ENCODE measurements around the gene RIMKLA. TPM values are rescaled to one million over a fixed set of nuclear protein-coding genes. Genes with fewer than 3 reads are reported as not detected.

RIMKLA gene
- total and polyA plus RNA-seq, 2 of the 13 experiments (the other 11 are each of a cell fraction or from before 2014, with no cell fraction given), result 2.5 to 3.8 TPM

DNA sequence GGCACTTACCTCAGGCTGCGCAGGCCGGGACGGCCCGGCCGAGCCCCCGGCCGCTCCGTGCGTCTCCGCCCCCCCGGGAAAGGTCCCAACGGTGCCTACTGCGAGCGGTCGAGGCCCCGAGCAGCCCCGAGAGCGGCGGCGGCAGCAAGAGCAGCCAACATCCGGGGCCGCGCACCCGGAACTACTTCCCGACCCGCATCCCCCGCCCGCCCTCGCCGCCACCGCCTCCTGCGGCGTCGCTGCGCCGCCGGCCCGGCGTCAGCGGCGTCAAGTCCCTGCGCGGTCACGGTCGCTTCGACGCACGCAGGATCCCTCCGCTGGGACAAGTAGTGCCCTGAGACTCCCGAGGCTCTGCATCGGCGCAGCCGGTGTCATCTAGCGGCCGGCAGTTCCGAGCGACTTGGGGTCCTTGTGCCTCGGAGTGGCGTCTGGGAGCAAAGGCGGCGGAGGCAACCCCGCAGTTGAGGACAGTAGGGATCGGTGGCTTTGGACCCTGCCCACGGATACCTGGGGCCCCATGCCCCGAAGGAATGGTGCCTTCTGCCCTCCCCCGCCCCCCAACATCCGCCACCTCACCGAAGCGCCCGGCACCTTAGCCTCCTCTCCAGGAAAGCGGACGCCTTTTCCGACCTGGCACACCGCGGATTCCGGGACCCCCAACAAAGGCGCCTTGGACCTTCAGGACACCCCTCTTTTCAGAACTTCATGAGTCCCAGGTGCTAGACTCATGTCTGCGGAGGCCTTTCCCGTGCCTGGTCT, 45.4 kb upstream of the RIMKLA start, which contains the start of gene FOXJ3 (continued):
- TF ChIP-seq ZNF460 (CRISPR knock-in tag; IDR thresholded peaks at IDR 0.05; ENCODE audit: borderline replicate concordance) (no peak; the same call in 1 of the 2 replicates), MTF2 (CRISPR knock-in tag; IDR thresholded peaks at IDR 0.05; ENCODE audit: borderline replicate concordance) (peak; percentile 39; the same call in 1 of the 2 replicates), REPIN1 (CRISPR knock-in tag; IDR thresholded peaks at IDR 0.05; ENCODE audit: borderline replicate concordance, low read depth) (peak; percentile 96), ZNF781 (CRISPR knock-in tag; IDR thresholded peaks at IDR 0.05; ENCODE audit: borderline replicate concordance, not compliant biosample characterization) (no peak), SMAD9 (CRISPR knock-in tag; IDR thresholded peaks at IDR 0.05) (no peak), DNMT1 (CRISPR knock-in tag; IDR thresholded peaks at IDR 0.05) (no peak), ZNF124 (CRISPR knock-in tag; IDR thresholded peaks at IDR 0.05) (no peak), SP2 (CRISPR knock-in tag; IDR thresholded peaks at IDR 0.05) (peak; percentile 73), ZNF260 (CRISPR knock-in tag; IDR thresholded peaks at IDR 0.05; ENCODE audit: borderline replicate concordance, low read depth) (no peak), TERF1 (CRISPR knock-in tag; IDR thresholded peaks at IDR 0.05) (peak; percentile 51; the same call in 1 of the 2 replicates), NFKBIZ (CRISPR knock-in tag; IDR thresholded peaks at IDR 0.05) (peak; percentile 71; the same call in 1 of the 2 replicates), ZNF350 (CRISPR knock-in tag; IDR thresholded peaks at IDR 0.05; ENCODE audit: borderline replicate concordance, low read depth) (peak; percentile 65; the same call in 1 of the 2 replicates), TAF15 (IDR thresholded peaks at IDR 0.05; ENCODE audit: low read depth, low read length, poor library complexity, severe bottlenecking) (peak; percentile 60), CENPX (CRISPR knock-in tag; IDR thresholded peaks at IDR 0.05) (no peak), SMAD3 (CRISPR knock-in tag; IDR thresholded peaks at IDR 0.05) (peak; percentile 95), ZFP36L1 (CRISPR knock-in tag; IDR thresholded peaks at IDR 0.05) (0 out of 2 replicates have a peak, but pooled peaks have one; percentile 28), ZNF605 (CRISPR knock-in tag; IDR thresholded peaks at IDR 0.05) (no peak), MYPOP (CRISPR knock-in tag; IDR thresholded peaks at IDR 0.05) (peak; percentile 76; the same call in 1 of the 2 replicates), ZNF557 (CRISPR knock-in tag; IDR thresholded peaks at IDR 0.05) (peak; percentile 78; the same call in 1 of the 2 replicates), NONO (IDR thresholded peaks at IDR 0.05) (no peak), NONO (CRISPR knock-in tag; conservative IDR thresholded peaks at IDR 0.05) (peak; percentile 99), ZNF7 (CRISPR knock-in tag; IDR thresholded peaks at IDR 0.05) (peak; percentile 15; the same call in 1 of the 2 replicates)
- TF ChIP-seq, protein P1, sequence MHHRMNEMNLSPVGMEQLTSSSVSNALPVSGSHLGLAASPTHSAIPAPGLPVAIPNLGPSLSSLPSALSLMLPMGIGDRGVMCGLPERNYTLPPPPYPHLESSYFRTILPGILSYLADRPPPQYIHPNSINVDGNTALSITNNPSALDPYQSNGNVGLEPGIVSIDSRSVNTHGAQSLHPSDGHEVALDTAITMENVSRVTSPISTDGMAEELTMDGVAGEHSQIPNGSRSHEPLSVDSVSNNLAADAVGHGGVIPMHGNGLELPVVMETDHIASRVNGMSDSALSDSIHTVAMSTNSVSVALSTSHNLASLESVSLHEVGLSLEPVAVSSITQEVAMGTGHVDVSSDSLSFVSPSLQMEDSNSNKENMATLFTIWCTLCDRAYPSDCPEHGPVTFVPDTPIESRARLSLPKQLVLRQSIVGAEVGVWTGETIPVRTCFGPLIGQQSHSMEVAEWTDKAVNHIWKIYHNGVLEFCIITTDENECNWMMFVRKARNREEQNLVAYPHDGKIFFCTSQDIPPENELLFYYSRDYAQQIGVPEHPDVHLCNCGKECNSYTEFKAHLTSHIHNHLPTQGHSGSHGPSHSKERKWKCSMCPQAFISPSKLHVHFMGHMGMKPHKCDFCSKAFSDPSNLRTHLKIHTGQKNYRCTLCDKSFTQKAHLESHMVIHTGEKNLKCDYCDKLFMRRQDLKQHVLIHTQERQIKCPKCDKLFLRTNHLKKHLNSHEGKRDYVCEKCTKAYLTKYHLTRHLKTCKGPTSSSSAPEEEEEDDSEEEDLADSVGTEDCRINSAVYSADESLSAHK (CRISPR knock-in tag; IDR thresholded peaks at IDR 0.05; ENCODE audit: borderline replicate concordance), result no peak
- TF ChIP-seq, protein P2, sequence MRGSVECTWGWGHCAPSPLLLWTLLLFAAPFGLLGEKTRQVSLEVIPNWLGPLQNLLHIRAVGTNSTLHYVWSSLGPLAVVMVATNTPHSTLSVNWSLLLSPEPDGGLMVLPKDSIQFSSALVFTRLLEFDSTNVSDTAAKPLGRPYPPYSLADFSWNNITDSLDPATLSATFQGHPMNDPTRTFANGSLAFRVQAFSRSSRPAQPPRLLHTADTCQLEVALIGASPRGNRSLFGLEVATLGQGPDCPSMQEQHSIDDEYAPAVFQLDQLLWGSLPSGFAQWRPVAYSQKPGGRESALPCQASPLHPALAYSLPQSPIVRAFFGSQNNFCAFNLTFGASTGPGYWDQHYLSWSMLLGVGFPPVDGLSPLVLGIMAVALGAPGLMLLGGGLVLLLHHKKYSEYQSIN (CRISPR knock-in tag; IDR thresholded peaks at IDR 0.05; ENCODE audit: borderline replicate concordance), result no peak

All from HepG2 (cell line).